ENCODE results near the gene LIN7C. TPM values are rescaled to one million over a fixed set of nuclear protein-coding genes. Genes with fewer than 3 reads are reported as not detected.

The LIN7C gene
- total and polyA plus RNA-seq, 2 of the 8 experiments (the other 6 are each of a cell fraction or from before 2014, with no cell fraction given): 10.5 to 42.7 TPM

- TF ChIP-seq, protein P1, sequence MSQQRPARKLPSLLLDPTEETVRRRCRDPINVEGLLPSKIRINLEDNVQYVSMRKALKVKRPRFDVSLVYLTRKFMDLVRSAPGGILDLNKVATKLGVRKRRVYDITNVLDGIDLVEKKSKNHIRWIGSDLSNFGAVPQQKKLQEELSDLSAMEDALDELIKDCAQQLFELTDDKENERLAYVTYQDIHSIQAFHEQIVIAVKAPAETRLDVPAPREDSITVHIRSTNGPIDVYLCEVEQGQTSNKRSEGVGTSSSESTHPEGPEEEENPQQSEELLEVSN (IDR thresholded peaks at IDR 0.05): no peak
- TF ChIP-seq BCL11A (IDR thresholded peaks at IDR 0.05; ENCODE audit: low read depth in 2 of 2, low read length in 2 of 2) (no peak), TAF1 (IDR thresholded peaks at IDR 0.05; ENCODE audit: low read depth, low read length) (no peak), PHF8 (conservative IDR thresholded peaks at IDR 0.05; ENCODE audit: low read depth, low read length) (no peak), CHD1 (IDR thresholded peaks at IDR 0.05; ENCODE audit: low read depth, low read length) (no peak)
Observed at GRCh38 chr11:27464909-27465308, 41.7 kb downstream of the LIN7C start (continued).
